Naive B cell (primary cell): ENCODE results near the gene DDA1. TPM values are rescaled to one million over a fixed set of nuclear protein-coding genes. Genes with fewer than 3 reads are reported as not detected.
"Not testable (repeated sequence)": the region's sequence is repeated elsewhere in the genome, so short reads cannot be mapped to it uniquely, and the experiment has no call there.

Source experiments
- ATAC-seq, 2 donors: fragments of 150-1000 bp; cut with Tn5 transposase; 2 replicates each; pipeline ENCODE4 v1.10.0; 2021; ENCODE audit warnings: low read depth in 2 of 2, mild to moderate bottlenecking in 2 of 2, moderate library complexity in 2 of 2
- DNase-seq: peaks from one replicate; pipeline ENCODE4 v3.0.0; 2022
- H3K27ac Mint-ChIP-seq, 6 donors: one replicate each; pipeline ENCODE4 v1.8.0; 2020 to 2022; ENCODE audit warnings: mild to moderate bottlenecking in 6 of 6, mixed read lengths in 6 of 6, moderate library complexity in 5 of 6, inconsistent platforms in 2 of 6
- H3K27me3 Mint-ChIP-seq, 3 donors: one replicate each; pipeline ENCODE4 v1.8.0; 2021 to 2022; ENCODE audit warnings: mixed read lengths in 3 of 3, mild to moderate bottlenecking in 1 of 3
- H3K36me3 Mint-ChIP-seq, 2 donors: one replicate each; pipeline ENCODE4 v1.8.0; 2020 to 2022; ENCODE audit warnings: mixed read lengths in 2 of 2, inconsistent platforms in 1 of 2, mild to moderate bottlenecking in 1 of 2
- H3K4me1 Mint-ChIP-seq, 3 donors: one replicate each; pipeline ENCODE4 v1.8.0; 2020 to 2022; ENCODE audit warnings: mixed read lengths in 3 of 3, inconsistent platforms in 1 of 3, mild to moderate bottlenecking in 1 of 3, moderate library complexity in 1 of 3
- H3K4me3 Mint-ChIP-seq, 8 donors: one replicate each; pipeline ENCODE4 v1.8.0; 2020 to 2022; ENCODE audit warnings: mild to moderate bottlenecking in 8 of 8, mixed read lengths in 8 of 8, moderate library complexity in 8 of 8, inconsistent platforms in 2 of 8
- H3K9me3 Mint-ChIP-seq, 7 donors: one replicate each; pipeline ENCODE4 v1.8.0; 2020 to 2022; ENCODE audit warnings: mixed read lengths in 7 of 7, mild to moderate bottlenecking in 5 of 7, inconsistent platforms in 2 of 7, moderate library complexity in 1 of 7
- polyA plus RNA-seq, 6 donors: library from polyadenylated mRNA; unstranded; fragments of 300-500 nt; fragmentation: Illumina TruSeq; gene quantifications; one replicate each; pipeline ENCODE4 v1.2.3, GENCODE V29; 2021; ENCODE audit warnings: low read depth in 6 of 6

The DDA1 gene
- polyA plus RNA-seq, 6 donors from 2014 or later: 16.2 to 25.0 (median 22.6) TPM

- DNase-seq (no peak), ATAC-seq (no peak)
- H3K4me3 Mint-ChIP-seq: peak overlapping the region in 4 of 8 donors; percentile 41 to 49 (median 44)
- H3K9me3 Mint-ChIP-seq: no peaks in the 10 kb centered on the region
- H3K27me3 Mint-ChIP-seq: no peaks in the 10 kb centered on the region
- H3K4me1 Mint-ChIP-seq: peaks cover 4 to 16% (median 5%) of the 10 kb centered on the region in 3 donors
- no peaks in the 10 kb centered on the region for H3K36me3 Mint-ChIP-seq
- H3K27ac Mint-ChIP-seq: peak overlapping the region in 1 of 6 donors; percentile 49
Measured at GRCh38 chr19:17294051-17294891, 15.1 kb upstream of the DDA1 start.

- H3K27me3 Mint-ChIP-seq, DNase-seq, H3K27ac Mint-ChIP-seq, ATAC-seq, H3K36me3 Mint-ChIP-seq, H3K4me3 Mint-ChIP-seq, H3K9me3 Mint-ChIP-seq, H3K4me1 Mint-ChIP-seq: not testable (repeated sequence)
Measured at GRCh38 chr19:17295551-17295950, 13.8 kb upstream of the DDA1 start.

DNA sequence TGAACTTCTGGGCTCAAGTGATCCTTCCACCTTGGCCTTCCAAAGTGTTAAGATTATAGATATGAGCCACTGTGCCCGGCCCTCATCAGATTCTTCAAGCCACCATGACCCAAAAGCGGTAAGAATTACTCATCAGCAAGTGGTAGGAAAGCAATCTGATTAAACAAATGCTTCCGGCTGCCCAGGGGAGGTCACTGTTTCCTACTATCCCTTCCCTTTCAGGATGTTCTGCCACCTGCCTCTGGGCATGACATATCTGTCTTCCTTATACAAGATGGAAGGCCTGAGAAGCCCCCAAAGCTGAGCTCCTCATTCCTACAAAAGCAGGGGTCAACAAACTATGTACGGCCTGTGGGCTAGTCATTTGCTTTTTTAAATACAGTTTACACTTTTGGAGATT, 13.1 kb upstream of the DDA1 start:
- Mint-ChIP-seq H3K4me1 (peaks cover 4 to 10% (median 5%) of the 10 kb centered on the region in 3 donors), H3K36me3 (no peaks in the 10 kb centered on the region), H3K9me3 (peaks cover 0 to 1% (median 0%) of the 10 kb centered on the region in 7 donors), H3K4me3 (peak overlapping the region in 1 of 8 donors; percentile 16), H3K27ac (peak overlapping the region in 2 of 6 donors; percentile 42 to 69), H3K27me3 (no peaks in the 10 kb centered on the region)
- DNase-seq (no peak), ATAC-seq (no peak)

- Mint-ChIP-seq H3K9me3 (peaks cover 0 to 1% (median 0%) of the 10 kb centered on the region in 7 donors), H3K4me1 (peaks cover 1 to 11% (median 4%) of the 10 kb centered on the region in 3 donors), H3K4me3 (no peak overlapping the region), H3K27ac (no peak overlapping the region), H3K36me3 (no peaks in the 10 kb centered on the region), H3K27me3 (no peaks in the 10 kb centered on the region)
- ATAC-seq: no peak
- DNase-seq: no peak
Measured at GRCh38 chr19:17296976-17297375, 12.4 kb upstream of the DDA1 start.

DNA sequence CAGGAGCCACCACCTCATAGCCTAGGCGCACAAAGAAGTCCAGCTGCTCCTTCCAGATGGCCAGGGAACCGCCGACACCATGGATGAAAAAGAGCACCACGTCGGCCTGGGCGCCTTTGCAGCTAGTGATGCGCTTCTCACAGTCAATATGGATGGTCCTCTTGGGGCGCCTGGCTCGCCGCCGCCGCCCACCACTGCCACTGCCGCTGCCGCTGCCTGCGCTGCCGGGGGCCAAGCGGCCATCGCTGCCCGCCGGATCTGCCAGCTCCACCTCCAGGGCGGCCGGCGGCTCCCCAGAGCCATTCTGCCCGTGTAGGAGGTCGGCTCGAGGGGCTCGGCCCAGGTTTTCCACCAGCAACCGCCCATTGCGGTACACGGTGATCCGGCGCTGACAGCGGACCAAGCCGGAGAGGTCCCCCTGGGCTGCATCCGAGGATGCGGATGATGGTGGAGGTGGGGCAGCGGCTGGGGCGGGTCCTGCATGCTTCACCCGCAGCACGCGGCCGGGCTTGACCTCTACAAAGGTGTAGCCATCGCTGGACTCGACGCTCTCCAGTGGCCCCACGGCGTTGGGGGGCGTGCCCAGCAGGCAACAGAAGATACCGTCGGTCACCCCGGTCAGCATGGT, 8.3 kb upstream of the DDA1 start:
- Mint-ChIP-seq H3K27ac (no peak overlapping the region), H3K9me3 (peaks cover 0 to 1% (median 0%) of the 10 kb centered on the region in 7 donors), H3K4me1 (peaks cover 15 to 32% (median 24%) of the 10 kb centered on the region in 3 donors), H3K4me3 (peak overlapping the region in 2 of 8 donors; percentile 17 to 43), H3K27me3 (no peaks in the 10 kb centered on the region), H3K36me3 (no peaks in the 10 kb centered on the region)
- DNase-seq (no peak), ATAC-seq (no peak)

- Mint-ChIP-seq H3K9me3 (peaks cover 0 to 1% (median 0%) of the 10 kb centered on the region in 7 donors), H3K4me3 (peak overlapping the region; percentile 78 to 92 (median 85)), H3K36me3 (no peaks in the 10 kb centered on the region), H3K4me1 (peaks cover 16 to 46% (median 24%) of the 10 kb centered on the region in 3 donors), H3K27me3 (no peaks in the 10 kb centered on the region), H3K27ac (peak overlapping the region in 4 of 6 donors; percentile 21 to 75 (median 73))
- ATAC-seq (peak; percentile 0), DNase-seq (peak; percentile 27)
Measured at GRCh38 chr19:17302391-17303166, 6.8 kb upstream of the DDA1 start.

- H3K4me1 Mint-ChIP-seq: peaks cover 22 to 51% (median 29%) of the 10 kb centered on the region in 3 donors
Measured at GRCh38 chr19:17303167-17303939, 6.0 kb upstream of the DDA1 start, which contains the start of gene ABHD8. Gene ABHD8, minus strand, starts transcription at chr19:17303425. Its CDS starts 1,809 bp downstream, at chr19:17301616.

GRCh38 chr19:17303940-17304267, 5.5 kb upstream of the DDA1 start:
- peaks cover 22 to 54% (median 31%) of the 10 kb centered on the region in 3 donors for H3K4me1 Mint-ChIP-seq

More at GRCh38 chr19:17303167-17303939, 6.0 kb upstream of the DDA1 start, which contains the start of gene ABHD8:
- no peaks in the 10 kb centered on the region for H3K27me3 Mint-ChIP-seq
- peak within 1 kb of the TSS; percentile 49 to 75 (median 68) for H3K27ac Mint-ChIP-seq
- H3K36me3 Mint-ChIP-seq: no peaks in the 10 kb centered on the region
- ATAC-seq: peak; percentile 65 to 67
- peak within 1 kb of the TSS; percentile 78 to 94 (median 89) for H3K4me3 Mint-ChIP-seq
- peak; percentile 91 for DNase-seq
- H3K9me3 Mint-ChIP-seq: peaks cover 0 to 1% (median 0%) of the 10 kb centered on the region in 7 donors

DNA sequence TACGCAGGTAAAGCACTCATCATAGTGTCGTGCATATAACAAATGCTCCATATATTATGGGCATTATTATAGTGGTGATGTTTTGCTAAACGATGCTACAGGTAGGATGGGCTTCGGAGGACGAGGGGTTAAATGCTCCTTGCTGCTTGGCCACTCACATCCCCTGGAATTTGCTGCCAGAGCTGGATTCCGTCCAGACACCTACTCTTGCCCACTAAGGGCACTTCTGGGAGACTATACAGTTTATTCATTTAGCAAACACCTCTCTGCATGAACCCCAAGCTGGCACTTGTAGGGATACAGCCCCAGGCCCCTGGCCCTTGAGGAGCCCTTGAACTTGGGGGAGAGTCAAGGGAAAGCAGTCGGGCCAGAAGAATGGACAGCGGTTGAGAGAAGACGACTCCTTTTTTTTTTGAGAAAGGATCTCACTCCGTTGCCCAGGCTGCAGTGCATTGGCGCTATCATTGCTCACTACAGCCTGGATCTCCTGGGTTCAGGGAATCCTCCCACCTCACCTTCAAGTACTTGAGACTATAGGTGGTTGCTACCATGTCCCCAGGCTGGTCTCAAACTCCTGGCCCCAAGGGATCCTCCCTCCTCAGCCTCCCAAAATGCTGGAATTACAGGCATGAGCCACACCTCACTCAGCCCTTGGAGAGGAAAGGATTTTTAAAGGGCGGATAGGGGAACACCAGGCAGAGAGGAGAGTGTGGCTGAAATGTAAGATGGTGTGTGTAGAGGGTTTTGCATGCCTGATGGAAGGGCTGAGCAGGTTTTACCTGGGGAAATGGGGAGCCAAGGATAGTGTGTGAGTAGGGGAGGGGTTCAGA, 4.8 kb upstream of the DDA1 start:
- DNase-seq: no peak
- no peaks in the 10 kb centered on the region for H3K36me3 Mint-ChIP-seq
- peaks cover 29 to 61% (median 38%) of the 10 kb centered on the region in 3 donors for H3K4me1 Mint-ChIP-seq
- no peaks in the 10 kb centered on the region for H3K27me3 Mint-ChIP-seq
- H3K4me3 Mint-ChIP-seq: peak overlapping the region in 7 of 8 donors; percentile 65 to 94 (median 92)
- ATAC-seq: no peak
- peak overlapping the region; percentile 59 to 93 (median 79) for H3K27ac Mint-ChIP-seq
- H3K9me3 Mint-ChIP-seq: peaks cover 0 to 1% (median 0%) of the 10 kb centered on the region in 7 donors

More at GRCh38 chr19:17303940-17304267, 5.5 kb upstream of the DDA1 start:
- Mint-ChIP-seq H3K4me3 (peak overlapping the region in 7 of 8 donors; percentile 15 to 94 (median 84)), H3K27me3 (no peaks in the 10 kb centered on the region), H3K27ac (peak overlapping the region in 1 of 6 donors; percentile 72), H3K36me3 (no peaks in the 10 kb centered on the region), H3K9me3 (peaks cover 0 to 1% (median 0%) of the 10 kb centered on the region in 7 donors)
- ATAC-seq (no peak), DNase-seq (no peak)

DNA sequence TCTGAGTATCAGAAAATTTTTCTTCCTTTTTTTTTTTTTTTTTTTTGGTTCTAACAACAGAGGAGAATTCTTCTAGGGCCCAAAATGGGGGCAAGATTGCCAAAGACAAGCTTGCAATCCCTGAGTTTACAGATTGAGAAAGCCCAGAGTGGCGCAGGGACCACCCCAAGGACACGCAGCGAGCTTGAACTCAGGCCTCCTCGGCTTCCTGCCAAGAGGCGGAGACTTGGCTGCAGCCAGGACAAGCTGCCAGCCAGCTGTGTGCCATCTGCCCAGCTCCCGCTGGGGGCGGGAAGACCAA, 4.2 kb upstream of the DDA1 start:
- ATAC-seq (no peak), DNase-seq (no peak)
- Mint-ChIP-seq H3K4me1 (peaks cover 31 to 64% (median 41%) of the 10 kb centered on the region in 3 donors), H3K27me3 (no peaks in the 10 kb centered on the region), H3K27ac (peak overlapping the region; percentile 59 to 93 (median 79)), H3K9me3 (no peaks in the 10 kb centered on the region), H3K4me3 (peak overlapping the region in 7 of 8 donors; percentile 68 to 94 (median 92)), H3K36me3 (no peaks in the 10 kb centered on the region)

GRCh38 chr19:17305517-17306284, 3.7 kb upstream of the DDA1 start, which contains the start of gene MRPL34:
Gene MRPL34, plus strand, starts transcription at chr19:17305872. Its CDS starts 21 bp downstream, at chr19:17305893.
- no peaks in the 10 kb centered on the region for H3K36me3 Mint-ChIP-seq

More at GRCh38 chr19:17305517-17306284, 3.7 kb upstream of the DDA1 start, which contains the start of gene MRPL34:
- peak within 1 kb of the TSS; percentile 61 to 93 (median 85) for H3K27ac Mint-ChIP-seq
- H3K4me3 Mint-ChIP-seq: peak within 1 kb of the TSS; percentile 80 to 94 (median 92)
- H3K4me1 Mint-ChIP-seq: peaks cover 34 to 69% (median 47%) of the 10 kb centered on the region in 3 donors
- no peaks in the 10 kb centered on the region for H3K27me3 Mint-ChIP-seq
- ATAC-seq (peak; percentile 66), DNase-seq (peak; percentile 97)
- no peaks in the 10 kb centered on the region for H3K9me3 Mint-ChIP-seq
